Vagina (tissue), 2 donors: ENCODE data around the gene ACOT6.

Experiments
- POLR2A ChIP-seq, 2 donors: fragments of 450-650 bp; IDR thresholded peaks; one replicate each; pipeline ENCODE4 v1.6.1; 2017; ENCODE audit warnings: antibody characterized with exemption in 2 of 2, mild to moderate bottlenecking in 2 of 2, moderate library complexity in 2 of 2
- POLR2AphosphoS5 ChIP-seq, 2 donors: sonication (generic); formaldehyde crosslinking; IDR thresholded peaks; one replicate each; pipeline ENCODE4 v1.9.0; 2017; ENCODE audit warnings: antibody characterized with exemption in 2 of 2, mild to moderate bottlenecking in 2 of 2, low read depth in 1 of 2; ENCODE audit not compliant: insufficient read depth in 1 of 2
- TF ChIP-seq, protein P1 (sequence below), 3 experiments: fragments of 450-650 bp in 2 of 3; fragments of 200-600 bp in 1 of 3; sonication (generic) in 1 of 3; IDR thresholded peaks; one replicate each; pipeline ENCODE4 v1.5.1; 2017 to 2019; ENCODE audit warnings: antibody characterized with exemption in 3 of 3, mild to moderate bottlenecking in 2 of 3, moderate library complexity in 2 of 3

DNA sequence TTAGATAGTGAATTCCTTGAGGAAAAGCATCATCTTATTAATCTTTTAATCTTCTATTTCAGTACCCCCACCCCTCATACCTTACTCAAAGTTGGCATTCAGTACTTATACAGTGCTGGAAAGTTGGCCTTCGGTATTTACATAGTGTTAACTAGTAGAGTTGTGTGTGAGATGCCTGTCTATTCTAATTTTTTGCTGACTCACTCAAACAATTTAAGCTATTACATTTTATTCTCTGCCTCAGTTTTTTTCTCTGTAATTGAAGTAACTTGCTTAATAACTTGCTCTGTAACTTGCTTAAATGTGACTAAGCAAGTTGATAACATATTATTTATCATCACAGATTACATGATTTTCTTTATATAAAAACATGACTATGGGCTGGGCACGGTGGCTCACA is 52.8 kb downstream of the ACOT6 start:
- TF ChIP-seq, protein P1, sequence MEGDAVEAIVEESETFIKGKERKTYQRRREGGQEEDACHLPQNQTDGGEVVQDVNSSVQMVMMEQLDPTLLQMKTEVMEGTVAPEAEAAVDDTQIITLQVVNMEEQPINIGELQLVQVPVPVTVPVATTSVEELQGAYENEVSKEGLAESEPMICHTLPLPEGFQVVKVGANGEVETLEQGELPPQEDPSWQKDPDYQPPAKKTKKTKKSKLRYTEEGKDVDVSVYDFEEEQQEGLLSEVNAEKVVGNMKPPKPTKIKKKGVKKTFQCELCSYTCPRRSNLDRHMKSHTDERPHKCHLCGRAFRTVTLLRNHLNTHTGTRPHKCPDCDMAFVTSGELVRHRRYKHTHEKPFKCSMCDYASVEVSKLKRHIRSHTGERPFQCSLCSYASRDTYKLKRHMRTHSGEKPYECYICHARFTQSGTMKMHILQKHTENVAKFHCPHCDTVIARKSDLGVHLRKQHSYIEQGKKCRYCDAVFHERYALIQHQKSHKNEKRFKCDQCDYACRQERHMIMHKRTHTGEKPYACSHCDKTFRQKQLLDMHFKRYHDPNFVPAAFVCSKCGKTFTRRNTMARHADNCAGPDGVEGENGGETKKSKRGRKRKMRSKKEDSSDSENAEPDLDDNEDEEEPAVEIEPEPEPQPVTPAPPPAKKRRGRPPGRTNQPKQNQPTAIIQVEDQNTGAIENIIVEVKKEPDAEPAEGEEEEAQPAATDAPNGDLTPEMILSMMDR (IDR thresholded peaks at IDR 0.05), result no peak
- TF ChIP-seq POLR2A (IDR thresholded peaks at IDR 0.05), result no peak
- no peak for TF ChIP-seq POLR2AphosphoS5 (IDR thresholded peaks at IDR 0.05; ENCODE audit: insufficient read depth in 1 of 2, low read depth in 1 of 2)
